SIG-M5 treated with dmso at 0.1 percent for 504 hours (cell line): ENCODE data around the gene UCK1.

Experiments used
- DNase-seq: peaks from one replicate; lab custom pipeline; 2025; ENCODE audit not compliant: unreplicated experiment; lab: John Stamatoyannopoulos, UW

The UCK1 gene

GRCh38 chr9:131477816-131478419 lies 53.1 kb downstream of the UCK1 start:
- DNase-seq = no peak

- no peak for DNase-seq
Observed at GRCh38 chr9:131477367-131477766, 53.7 kb downstream of the UCK1 start.

GRCh38 chr9:131476777-131477345 lies 54.2 kb downstream of the UCK1 start:
- DNase-seq = no peak

- no peak for DNase-seq
Observed at GRCh38 chr9:131475956-131476776, 54.9 kb downstream of the UCK1 start.

GRCh38 chr9:131475111-131475955 lies 55.7 kb downstream of the UCK1 start:
- DNase-seq = no peak

GRCh38 chr9:131474711-131475110 lies 56.4 kb downstream of the UCK1 start:
- DNase-seq = no peak

- DNase-seq = no peak
Observed at GRCh38 chr9:131473891-131474290, 57.2 kb downstream of the UCK1 start.
